Stimulated activated CD8-positive, alpha-beta memory T cell treated with anti-CD3 and anti-CD28 coated beads, Interleukin-15, amount 100 ng/mL, for 1 hour (primary cell): ENCODE results near the gene ISLR2.

ENCODE experiments used
- DNase-seq: peaks from one replicate; pipeline ENCODE4 v3.0.0-alpha.2; 2020; ENCODE audit warnings: low read depth

The ISLR2 gene

DNA sequence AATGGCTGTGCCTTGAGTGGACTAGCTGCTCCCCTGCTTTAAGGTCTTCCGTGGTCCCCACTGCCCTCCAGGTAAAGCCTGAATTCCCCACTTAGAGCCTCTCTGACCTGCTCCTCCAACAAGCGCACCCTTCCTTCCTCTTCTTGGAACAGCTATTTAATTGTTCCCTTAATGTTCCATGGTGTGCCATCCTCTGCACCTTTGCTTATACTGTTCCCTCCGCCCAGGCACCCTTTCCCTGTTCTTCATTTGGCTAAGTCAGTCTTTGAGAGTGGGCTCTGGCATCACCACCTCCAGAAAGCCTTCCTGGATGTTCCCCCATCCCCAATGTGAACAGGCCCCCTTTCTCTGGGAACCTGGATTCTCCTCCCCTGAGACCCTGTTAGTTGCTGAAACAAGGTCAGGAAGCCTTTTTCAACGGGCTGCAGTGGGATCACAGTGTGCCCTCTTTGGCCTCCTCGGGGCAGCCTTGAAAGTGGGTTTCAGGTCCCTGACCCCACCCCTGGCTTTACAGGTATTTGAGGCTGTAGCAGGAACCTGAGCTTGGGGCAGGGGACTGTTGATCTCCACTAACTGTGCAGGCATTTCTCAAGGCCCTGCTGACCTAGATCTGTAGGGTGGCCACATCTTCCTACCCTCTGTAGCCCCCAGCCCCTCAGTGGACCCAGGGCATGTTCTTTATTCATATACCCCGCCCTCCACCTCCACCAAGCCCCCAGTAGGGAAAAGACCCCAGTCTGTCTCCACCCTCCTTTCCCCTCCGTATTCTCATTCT, 48.1 kb downstream of the ISLR2 start:
- no peak for DNase-seq

DNA sequence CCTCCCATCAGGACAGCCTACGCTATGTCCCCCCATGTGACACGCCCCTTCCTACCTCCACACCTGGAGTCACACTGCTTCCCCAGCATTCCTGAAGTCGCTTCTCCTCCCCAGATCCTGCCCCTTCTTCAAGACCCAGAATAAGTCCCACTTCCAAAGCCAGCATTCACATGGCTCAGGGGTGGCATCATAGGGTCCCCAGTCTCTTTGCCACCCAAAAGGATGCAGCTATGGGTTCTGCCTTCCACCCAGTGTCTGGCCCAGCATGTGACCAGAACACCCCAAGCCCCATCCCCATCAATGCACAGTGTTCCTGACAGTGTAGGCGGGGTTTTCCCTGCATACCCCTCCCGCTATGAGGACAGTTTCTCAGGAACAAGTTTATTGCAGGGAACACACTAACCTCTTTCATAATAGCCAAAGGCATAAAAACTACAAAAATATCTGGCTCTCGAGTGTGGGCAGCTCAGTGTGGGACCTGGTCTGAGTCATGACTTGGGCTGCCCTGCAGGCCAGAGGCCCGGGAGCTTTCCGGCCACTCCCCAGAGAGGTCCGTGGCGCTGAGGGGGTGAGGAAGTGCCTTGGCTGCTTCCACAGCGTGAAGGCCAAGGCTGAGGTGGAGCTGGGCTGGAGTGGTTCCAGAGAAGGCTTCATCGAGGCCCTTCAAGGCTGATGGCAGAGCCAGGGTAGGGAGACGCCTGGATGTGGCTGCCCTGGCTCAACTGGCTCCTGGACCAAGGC, 48.9 kb downstream of the ISLR2 start:
- DNase-seq = no peak

DNA sequence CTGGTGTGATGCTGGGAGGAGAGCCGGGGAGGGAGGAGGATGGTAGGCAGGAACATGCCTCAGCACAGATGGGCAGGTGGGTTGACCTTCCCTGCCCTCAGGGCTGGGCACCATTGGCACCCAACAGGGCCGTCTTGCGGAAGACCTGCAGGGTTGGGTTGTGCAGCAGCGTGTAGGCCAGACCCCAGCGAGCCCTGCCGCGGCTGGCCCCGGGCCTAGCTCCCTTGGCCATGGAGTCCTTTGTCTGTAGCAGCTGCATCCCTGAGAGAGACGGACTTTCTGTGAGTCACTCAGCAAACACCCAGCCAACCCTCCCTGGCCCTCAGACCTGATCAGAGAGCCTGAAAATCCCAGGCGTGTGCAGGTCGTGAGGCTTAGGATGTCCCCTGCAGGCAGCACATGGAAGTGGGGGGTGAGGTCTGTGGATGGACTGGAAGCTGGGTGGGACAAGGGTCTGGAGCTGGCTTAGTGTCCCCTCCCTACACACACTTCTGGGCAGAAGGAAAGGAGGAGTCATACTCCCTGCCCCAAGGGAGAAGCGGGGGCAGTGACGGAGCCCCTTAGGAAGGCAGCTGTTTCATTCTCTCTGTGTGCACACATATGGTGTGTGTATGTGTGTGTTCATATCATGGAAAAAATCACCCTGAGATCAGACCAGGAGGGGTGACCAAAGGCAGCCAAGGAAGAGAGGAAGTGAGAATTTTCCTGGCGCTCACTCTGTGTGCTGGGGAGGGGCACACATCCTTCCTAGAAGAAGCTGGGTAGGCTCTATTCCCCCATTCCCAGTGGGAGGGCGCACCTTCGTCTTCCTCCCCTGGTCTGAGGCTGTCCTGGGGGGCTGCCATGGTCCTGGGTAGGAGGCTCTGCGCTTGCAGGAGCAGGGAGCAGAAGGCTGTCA, 49.8 kb downstream of the ISLR2 start:
- no peak for DNase-seq

DNA sequence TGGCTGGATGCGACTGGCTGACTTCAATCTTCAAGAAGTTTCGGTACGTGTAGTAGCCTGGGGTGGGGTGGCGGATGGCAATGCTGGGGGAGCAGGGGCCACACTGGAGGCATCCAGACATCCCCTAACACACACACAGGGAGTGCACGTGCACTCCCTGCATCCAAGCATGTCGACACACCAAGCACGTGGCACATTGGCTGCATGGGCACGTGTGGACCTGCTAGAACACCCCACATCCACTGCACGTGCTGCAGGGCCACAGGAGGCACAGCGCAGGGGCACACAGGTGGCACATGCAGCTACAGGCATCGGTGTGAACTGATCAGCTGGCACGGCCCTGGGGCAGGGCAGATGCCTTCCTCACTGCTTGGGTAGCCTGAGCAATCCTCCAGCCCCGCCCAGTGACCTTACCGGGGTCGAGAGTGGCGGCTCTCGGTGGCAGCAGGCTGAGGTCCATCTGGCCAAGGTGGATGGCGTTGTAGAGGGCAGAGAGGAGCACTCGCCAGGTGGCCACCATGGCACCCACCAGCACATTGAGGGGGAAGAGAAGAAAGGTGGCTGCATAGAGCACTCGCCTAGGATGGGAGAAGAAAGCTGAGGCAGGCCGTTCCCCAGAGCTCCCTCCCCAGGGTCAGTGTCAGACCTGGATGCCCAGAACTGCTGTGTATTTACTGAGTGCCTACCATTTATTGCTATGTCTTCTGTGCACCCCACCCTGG, 50.7 kb downstream of the ISLR2 start:
- no peak for DNase-seq

DNA sequence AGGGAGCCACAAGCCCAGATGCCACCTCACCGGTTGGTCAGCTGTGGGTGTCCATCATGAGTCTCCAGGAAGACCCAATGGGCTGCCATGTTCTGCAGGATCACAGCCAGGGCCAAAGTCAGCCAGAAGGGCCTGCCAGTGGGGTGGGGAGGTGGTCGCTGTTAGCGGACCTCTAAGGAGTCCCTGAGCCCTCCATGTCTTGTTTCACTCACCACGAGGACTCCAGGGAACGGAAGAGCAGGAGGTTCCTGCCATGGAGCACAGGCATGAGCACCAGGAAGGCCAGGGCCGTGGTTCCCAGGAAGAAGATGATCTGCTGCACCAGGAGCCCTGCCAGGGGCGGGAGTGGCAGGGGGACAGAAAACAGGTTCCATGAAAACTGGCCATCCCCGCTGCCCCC, 51.7 kb downstream of the ISLR2 start:
- DNase-seq = no peak

DNA sequence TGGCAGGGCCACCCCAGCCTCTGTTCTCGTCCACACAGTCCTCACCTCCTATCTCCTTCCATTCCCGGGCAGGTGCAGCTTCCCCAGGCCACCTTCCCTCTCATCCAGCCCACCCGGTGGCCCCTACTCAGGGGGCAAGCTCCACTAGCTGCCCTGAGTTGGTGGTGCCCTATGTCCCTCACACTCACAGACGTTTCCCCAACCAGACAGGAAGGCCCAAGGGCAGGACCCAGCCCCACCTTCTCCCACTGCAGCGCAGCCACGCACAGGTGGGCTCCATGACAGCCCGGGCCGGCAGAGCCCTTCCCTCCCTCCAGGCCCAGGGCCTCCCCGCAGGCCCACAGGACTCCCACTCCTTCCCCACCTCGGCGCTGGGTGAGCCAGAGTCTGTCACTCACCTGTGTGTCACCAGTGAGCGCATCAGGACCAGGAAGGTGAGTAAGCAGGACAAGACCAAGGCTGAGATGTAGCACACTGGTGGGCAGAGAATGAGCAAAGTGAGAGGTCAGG, 54.3 kb downstream of the ISLR2 start:
- DNase-seq = no peak

DNA sequence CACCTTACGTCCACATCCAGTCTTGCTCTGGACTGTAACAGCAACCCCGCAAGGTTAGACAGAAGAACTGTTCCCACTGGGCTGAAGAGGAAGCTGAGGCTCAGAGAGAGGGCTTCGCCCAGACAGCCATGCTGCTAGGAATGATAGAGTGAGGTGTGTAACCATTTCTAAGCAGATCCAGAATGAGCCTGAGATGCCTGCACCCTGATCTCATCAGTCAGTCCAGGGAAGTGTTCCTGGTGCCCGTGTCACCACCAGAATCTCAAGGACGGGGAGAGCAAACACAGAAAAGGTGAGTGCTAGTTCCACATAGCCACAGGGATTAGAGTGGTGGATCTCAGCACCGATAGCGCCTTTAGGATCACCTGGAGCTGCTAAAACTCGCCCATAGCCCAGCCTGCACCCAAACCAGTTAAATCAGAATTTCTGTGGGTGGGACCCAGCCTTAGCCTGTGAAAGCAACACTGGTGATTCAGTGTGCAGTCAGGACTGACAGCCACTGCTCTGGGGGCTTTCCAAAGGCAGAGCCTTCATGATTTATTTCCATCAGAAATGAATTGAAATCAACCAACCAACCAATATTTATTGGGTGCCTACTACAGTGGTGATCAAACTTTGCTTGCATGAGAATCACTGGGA, 55.4 kb downstream of the ISLR2 start:
- DNase-seq = no peak
